Cardiac muscle cell (in vitro differentiated cells and primary cell): ENCODE results near the gene ALDH3A2. TPM values are rescaled to one million over a fixed set of nuclear protein-coding genes. Genes with fewer than 3 reads are reported as not detected.

Experiments
- DNase-seq, 2 donors: peaks; one replicate each; pipeline versions ENCODE4 v3.0.0 to v3.0.0-alpha.2; 2010 to 2017; ENCODE audit warnings: low read depth in 1 of 2, low spot score in 1 of 2
- H3K27ac ChIP-seq: fragments of 200-600 bp; sonication (generic); 2 replicates; pipeline ENCODE4 v1.5.1; 2016
- H3K27me3 ChIP-seq: fragments of 200-600 bp; sonication (generic); 2 replicates; pipeline ENCODE4 v1.6.0; 2016; ENCODE audit warnings: control low read depth
- H3K36me3 ChIP-seq: fragments of 200-600 bp; sonication (generic); 2 replicates; pipeline ENCODE4 v1.5.1; 2016; ENCODE audit warnings: control low read depth
- H3K4me1 ChIP-seq: fragments of 200-600 bp; sonication (generic); 2 replicates; pipeline ENCODE4 v1.8.1; 2017; ENCODE audit warnings: low read depth, mild to moderate bottlenecking, mixed run types
- H3K4me3 ChIP-seq: fragments of 200-600 bp; sonication (generic); 2 replicates; pipeline ENCODE4 v1.5.1; 2016; ENCODE audit warnings: mild to moderate bottlenecking
- H3K9me3 ChIP-seq: fragments of 200-600 bp; sonication (generic); 2 replicates; pipeline ENCODE4 v1.5.1; 2017; ENCODE audit warnings: low read depth, mild to moderate bottlenecking, control low read depth
- CTCF ChIP-seq: IDR thresholded peaks from 2 replicates; pipeline ENCODE4 v1.5.1; 2012; ENCODE audit warnings: low read depth, mild to moderate bottlenecking, low read length
- polyA plus RNA-seq: library from polyadenylated mRNA; unstranded; fragments of >200 nt; fragmentation: Nextera tagmentation; extraction: Ambion mirVana; gene quantifications from 2 replicates; pipeline ENCODE4 v1.2.1, GENCODE V29; 2016
- total RNA-seq: library from RNA; depleted of rRNA; stranded (reverse); fragments of >200 nt; gene quantifications from 2 replicates; pipeline ENCODE4 v1.2.3, GENCODE V29; 2016

Gene ALDH3A2
- total RNA-seq (123 and 189 TPM in 2 replicates), polyA plus RNA-seq (75.2 and 86.0 TPM in 2 replicates)

- Histone ChIP-seq H3K9me3 (no peaks in the 10 kb centered on the region), H3K4me1 (peaks cover 42% of the 10 kb centered on the region), H3K27ac (peak within 1 kb of the TSS; percentile 72), H3K27me3 (no peaks in the 10 kb centered on the region), H3K4me3 (peak within 1 kb of the TSS; percentile 75), H3K36me3 (peaks cover 7% of the 10 kb centered on the region)
- DNase-seq, result peak; percentile 97
- peak; percentile 26 for TF ChIP-seq CTCF
Observed at GRCh38 chr17:19648475-19649273, at the start of gene ALDH3A2. TSS of gene ALDH3A2 (plus strand) at chr17:19648751. CDS start at chr17:19648972, 221 bp downstream.

GRCh38 chr17:19610311-19610710 lies 38.2 kb upstream of the ALDH3A2 start:
- Histone ChIP-seq H3K4me1 (no peaks in the 10 kb centered on the region), H3K27ac (no peak overlapping the region), H3K27me3 (no peaks in the 10 kb centered on the region), H3K9me3 (no peaks in the 10 kb centered on the region), H3K4me3 (no peak overlapping the region), H3K36me3 (no peaks in the 10 kb centered on the region)
- no peak for TF ChIP-seq CTCF
- no peak for DNase-seq

GRCh38 chr17:19610879-19611278 lies 37.7 kb upstream of the ALDH3A2 start:
- Histone ChIP-seq H3K9me3 (no peaks in the 10 kb centered on the region), H3K27me3 (no peaks in the 10 kb centered on the region), H3K4me3 (no peak overlapping the region), H3K4me1 (no peaks in the 10 kb centered on the region), H3K27ac (no peak overlapping the region), H3K36me3 (no peaks in the 10 kb centered on the region)
- TF ChIP-seq CTCF, result no peak
- DNase-seq, result no peak

GRCh38 chr17:19613979-19614378 lies 34.6 kb upstream of the ALDH3A2 start:
- H3K4me3 ChIP-seq, result no peak overlapping the region
- H3K36me3 ChIP-seq, result no peaks in the 10 kb centered on the region
- no peak for DNase-seq
- no peak for TF ChIP-seq CTCF
- no peak overlapping the region for H3K27ac ChIP-seq
- H3K4me1 ChIP-seq, result no peaks in the 10 kb centered on the region
- H3K27me3 ChIP-seq, result no peaks in the 10 kb centered on the region
- H3K9me3 ChIP-seq, result no peaks in the 10 kb centered on the region

GRCh38 chr17:19614900-19615299 lies 33.7 kb upstream of the ALDH3A2 start:
- Histone ChIP-seq H3K4me3 (no peak overlapping the region), H3K4me1 (no peaks in the 10 kb centered on the region), H3K27ac (no peak overlapping the region), H3K27me3 (no peaks in the 10 kb centered on the region), H3K9me3 (no peaks in the 10 kb centered on the region), H3K36me3 (no peaks in the 10 kb centered on the region)
- DNase-seq, result no peak
- TF ChIP-seq CTCF, result no peak
